ENCODE data around the gene LSM3.

The LSM3 gene

DNA sequence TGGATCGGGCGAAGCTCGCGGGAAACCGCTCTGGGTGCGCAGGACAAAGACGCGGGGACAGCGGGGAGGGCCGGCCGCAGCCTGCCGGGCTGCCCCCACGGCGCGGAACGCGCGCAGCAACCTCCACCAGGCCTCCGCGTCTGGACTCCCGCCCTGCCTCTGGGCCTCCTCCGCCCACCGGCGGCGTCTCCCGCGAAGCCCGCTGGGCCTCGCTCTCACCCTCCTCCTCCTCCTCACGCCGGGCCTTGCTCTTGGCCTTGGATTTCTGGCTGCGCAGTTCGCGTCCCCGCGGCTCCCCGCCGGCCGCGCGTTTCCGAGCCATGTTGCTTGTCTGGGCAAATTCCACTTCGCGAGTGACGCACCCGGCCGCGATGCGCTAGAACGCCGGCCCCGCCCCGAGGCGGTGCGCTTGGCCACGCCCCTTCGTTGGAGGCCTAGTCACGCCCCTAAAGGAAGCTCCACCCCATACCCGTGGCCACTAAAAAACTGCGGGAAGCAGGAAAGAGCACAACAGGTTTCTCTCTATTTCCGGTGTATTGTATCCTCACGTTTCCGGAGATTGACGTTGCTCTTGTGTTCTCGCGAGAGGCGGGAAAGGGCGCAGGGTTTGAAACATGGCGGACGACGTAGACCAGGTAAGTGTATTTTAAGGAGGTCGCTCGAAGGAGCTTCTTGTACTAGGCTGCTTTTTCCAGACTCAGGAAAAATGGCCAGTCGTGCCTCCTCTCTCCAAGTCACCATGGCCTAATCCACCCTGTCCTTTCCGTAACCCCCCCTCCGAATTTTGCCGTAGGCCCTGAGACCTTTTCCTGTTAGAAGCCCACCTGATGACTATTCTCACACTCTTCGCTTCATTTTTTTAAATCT, at the start of gene LSM3, which contains the start of gene XPC:
TSS of gene LSM3 (plus strand) at position 571 of the 867 bp plus-strand sequence. CDS start at position 615, 44 bp downstream.
TSS of gene XPC (minus strand) at position 355 of the 867 bp plus-strand sequence. CDS start at position 322, 33 bp downstream.
- peak; percentile 96 for DNase-seq (ENCODE audit: low read depth)

- no peak for DNase-seq (ENCODE audit: low read depth)
Observed at GRCh38 chr3:14129296-14129695, 49.3 kb upstream of the LSM3 start.

DNA sequence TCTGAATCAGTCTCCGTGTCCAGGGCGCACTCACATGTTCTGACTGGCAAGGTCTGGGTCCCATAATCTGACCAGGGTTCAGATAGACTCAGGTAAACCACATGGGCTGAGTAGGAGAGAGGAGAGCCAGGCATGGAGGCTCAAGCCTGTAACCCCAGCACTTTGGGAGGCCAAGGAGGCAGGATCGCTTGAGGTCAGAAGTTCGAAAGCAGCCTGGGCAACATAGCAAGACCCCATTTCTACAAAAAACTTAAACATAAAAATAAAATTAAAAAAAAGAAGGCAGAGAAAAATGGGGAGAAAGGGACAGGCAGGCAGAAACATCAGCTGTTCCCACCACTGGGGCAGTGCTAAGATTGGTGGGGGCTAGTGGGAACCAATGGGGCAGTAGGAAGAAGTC, 48.4 kb upstream of the LSM3 start:
- DNase-seq (ENCODE audit: low read depth): no peak

DNA sequence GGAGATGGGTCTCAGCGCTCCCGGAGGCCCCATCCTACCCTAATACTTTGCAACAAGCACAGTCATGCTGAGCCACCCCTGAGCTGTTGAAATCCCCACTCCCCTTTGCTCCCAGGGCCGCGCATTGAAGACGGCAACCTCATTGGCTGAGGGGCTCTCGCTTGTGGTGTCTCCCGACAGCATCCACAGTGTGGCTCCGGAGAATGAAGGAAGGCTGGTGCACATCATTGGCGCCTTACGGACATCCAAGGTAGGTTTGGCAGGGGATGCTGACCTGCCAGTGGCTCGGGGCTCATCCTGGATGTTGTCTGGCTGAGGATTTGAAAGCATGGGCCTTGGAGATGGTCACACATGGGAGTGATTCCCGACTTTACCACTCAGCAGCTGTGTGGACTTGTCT, 47.9 kb upstream of the LSM3 start:
- no peak for DNase-seq (ENCODE audit: low read depth)

DNA sequence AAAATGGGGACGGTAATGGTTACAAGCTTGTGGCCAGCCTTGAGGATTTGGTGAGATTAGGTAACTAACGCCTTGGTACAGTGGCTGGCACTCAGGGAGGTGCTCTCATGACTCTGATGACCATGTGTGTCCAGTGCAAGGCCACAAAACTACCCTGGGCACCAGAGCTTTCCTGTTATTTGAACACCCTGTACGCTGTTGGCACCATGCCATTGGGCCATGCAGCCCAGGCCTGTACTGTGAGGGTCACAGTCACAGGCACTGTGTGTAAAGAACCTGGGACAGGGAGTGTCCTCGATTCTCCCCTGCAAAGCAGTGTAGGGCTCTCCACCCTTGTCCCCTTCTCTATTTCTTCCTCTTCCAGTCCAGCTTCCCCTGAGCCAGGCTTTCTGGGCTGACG, 47.5 kb upstream of the LSM3 start:
- DNase-seq (ENCODE audit: low read depth): no peak

- no peak for DNase-seq (ENCODE audit: low read depth)
Observed at GRCh38 chr3:14132120-14132519, 46.5 kb upstream of the LSM3 start.

DNA sequence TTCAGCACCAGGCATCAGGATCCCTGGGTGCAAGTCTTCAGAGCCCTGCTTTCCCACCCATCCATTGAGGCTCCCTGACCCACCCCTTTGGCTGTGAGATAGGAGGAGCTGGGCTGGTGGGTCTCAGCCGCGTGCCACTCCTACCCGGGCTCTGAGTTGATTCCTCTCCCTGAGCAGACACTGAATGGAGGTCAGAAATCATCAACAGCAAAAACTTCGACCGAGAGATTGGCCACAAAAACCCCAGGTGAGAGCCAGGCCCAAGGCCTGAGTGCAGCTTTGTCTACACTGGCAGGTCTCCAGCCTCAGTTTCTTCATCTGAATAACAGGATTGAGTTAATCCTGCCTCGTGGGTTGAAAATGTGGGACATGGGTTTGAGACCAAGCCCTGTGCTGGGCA, 45.9 kb upstream of the LSM3 start:
- DNase-seq (ENCODE audit: low read depth): no peak

DNA sequence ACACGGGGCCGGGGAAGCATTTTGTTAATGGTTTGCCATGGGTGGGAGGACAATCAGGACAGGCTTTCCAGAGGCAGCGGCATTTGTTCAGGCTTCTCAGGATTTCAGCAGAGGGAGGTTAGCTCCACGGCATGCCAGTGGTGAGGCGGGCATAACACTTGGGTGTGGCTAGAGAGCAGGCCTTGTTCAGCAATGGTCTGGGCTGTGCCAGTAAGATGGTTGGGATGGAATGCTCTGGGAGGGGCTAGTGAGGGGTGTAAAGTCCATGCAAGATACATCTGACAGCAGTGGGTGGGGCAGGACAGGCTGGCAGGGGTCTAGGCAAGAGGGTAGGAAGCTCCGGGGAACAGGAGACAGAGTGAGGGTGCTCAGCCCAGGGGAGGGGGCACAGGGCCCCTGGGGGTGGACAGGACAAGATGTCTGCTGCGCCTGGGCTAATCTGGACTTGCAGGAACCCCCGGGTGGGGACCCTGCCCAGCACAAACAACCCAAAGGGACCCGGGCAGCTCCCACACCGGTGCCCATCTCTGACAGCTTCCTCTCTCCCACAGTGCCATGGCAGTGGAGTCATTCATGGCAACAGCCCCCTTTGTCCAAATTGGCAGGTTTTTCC, 45.3 kb upstream of the LSM3 start:
- DNase-seq (ENCODE audit: low read depth): no peak

- DNase-seq (ENCODE audit: low read depth): no peak
Observed at GRCh38 chr3:14133876-14134275, 44.7 kb upstream of the LSM3 start.

- no peak for DNase-seq (ENCODE audit: low read depth)
Observed at GRCh38 chr3:14134291-14134690, 44.3 kb upstream of the LSM3 start.

- DNase-seq (ENCODE audit: low read depth): no peak
Observed at GRCh38 chr3:14135581-14135980, 43.0 kb upstream of the LSM3 start.

- DNase-seq (ENCODE audit: low read depth): no peak
Observed at GRCh38 chr3:14137004-14137403, 41.6 kb upstream of the LSM3 start.

- DNase-seq (ENCODE audit: low read depth): no peak
Observed at GRCh38 chr3:14137445-14137844, 41.2 kb upstream of the LSM3 start.

DNA sequence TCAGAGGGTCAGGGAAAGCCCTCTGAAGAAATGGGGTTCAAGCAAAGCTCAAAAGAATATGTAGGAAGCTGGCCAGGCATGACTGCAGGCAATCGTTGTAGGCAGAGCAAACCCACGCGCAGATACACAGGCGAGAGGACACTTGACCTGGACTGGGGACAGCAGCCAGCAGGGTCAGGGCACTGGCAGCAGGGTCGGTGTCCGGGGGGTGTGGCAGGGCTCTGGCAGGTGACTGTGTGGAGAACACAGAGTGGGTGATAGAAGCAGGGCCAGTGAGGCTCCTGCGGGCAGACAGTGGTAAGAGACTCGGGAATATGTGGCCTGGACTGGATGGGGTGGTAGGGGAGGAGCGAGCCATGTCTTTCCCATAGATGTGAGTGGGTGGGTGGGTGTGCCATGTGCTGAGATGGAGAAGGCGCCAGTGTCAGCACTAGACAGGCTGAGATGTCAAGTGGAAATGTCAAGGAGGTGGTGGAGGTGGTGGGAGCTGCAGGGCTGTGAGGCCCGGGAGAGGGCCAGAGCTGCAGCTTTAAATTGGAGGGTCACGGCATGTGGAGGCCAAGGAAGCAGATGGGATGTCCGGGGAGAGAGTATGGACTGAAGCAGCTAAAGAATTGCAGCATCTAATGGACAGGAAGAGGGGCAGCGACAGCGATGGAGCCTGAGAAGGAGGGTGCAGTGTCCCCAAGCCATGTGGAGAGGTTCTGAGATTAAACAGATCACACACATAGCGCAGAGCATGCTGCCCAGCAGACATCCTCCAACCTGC, 40.3 kb upstream of the LSM3 start:
- no peak for DNase-seq (ENCODE audit: low read depth)

DNA sequence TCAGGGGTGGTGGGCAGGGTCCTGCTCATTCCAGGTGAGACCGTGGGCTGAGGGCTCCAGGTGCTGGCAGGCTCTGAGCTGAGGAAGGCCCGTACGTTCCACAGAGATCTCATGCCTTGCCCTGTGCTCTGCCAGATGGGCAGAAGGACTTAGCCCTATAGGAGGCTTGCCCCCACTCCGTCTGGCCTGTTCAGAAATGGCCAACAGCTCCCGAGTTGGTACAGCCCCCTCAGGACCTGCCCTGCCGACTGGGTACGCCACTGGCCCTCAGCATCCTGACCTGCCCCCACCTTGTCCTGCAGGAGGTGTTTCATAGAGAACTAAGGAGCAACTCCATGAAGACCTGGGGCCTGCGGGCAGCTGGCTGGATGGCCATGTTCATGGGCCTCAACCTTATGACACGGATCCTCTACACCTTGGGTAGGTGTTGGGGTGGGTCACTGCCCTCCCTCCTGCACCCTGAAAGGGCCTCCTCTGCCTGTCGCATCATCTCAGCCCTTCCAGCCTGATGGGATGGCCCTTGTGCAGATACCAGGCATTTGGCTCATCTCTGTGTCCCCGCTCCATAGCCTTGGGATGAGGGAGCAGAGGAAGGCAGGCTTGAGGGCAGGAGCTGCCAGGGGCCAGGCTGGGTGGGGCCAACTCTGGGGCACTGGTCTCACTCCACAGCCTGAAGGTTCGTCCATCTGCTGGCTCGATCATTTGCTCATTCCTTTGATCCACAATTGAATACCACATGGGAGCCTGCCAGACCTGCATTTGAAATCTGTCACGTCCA, 39.5 kb upstream of the LSM3 start:
- DNase-seq (ENCODE audit: low read depth): no peak

DNA sequence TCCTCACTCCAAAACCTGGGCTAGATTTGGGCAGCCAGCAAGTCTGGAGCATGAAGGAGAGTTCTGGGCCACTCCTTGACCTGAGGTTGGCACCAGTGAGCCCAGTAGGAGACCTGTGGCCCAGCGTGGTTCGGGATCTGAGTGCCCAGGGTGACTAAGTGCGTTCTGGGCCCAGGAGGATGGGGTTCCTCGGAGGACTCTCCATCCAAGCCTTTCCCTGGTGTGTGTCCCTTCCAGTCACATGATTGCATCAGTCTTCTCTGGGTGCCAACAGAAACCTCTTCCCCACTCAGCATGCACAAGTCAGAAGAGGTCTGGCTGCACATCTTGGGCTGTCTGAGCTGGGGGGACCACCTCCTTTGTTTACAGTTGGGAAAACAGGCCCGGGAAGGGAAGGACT, 38.8 kb upstream of the LSM3 start:
- DNase-seq (ENCODE audit: low read depth): no peak

- DNase-seq (ENCODE audit: low read depth): no peak
Observed at GRCh38 chr3:14140668-14141067, 37.9 kb upstream of the LSM3 start.

GRCh38 chr3:14141144-14141543, 37.5 kb upstream of the LSM3 start:
- no peak for DNase-seq (ENCODE audit: low read depth)

DNA sequence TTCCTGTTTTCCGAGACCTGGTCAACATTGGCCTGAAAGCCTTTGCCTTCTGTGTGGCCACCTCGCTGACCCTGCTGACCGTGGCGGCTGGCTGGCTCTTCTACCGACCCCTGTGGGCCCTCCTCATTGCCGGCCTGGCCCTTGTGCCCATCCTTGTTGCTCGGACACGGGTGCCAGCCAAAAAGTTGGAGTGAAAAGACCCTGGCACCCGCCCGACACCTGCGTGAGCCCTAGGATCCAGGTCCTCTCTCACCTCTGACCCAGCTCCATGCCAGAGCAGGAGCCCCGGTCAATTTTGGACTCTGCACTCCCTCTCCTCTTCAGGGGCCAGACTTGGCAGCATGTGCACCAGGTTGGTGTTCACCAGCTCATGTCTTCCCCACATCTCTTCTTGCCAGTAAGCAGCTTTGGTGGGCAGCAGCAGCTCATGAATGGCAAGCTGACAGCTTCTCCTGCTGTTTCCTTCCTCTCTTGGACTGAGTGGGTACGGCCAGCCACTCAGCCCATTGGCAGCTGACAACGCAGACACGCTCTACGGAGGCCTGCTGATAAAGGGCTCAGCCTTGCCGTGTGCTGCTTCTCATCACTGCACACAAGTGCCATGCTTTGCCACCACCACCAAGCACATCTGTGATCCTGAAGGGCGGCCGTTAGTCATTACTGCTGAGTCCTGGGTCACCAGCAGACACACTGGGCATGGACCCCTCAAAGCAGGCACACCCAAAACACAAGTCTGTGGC, 36.8 kb upstream of the LSM3 start:
- DNase-seq (ENCODE audit: low read depth): no peak

DNA sequence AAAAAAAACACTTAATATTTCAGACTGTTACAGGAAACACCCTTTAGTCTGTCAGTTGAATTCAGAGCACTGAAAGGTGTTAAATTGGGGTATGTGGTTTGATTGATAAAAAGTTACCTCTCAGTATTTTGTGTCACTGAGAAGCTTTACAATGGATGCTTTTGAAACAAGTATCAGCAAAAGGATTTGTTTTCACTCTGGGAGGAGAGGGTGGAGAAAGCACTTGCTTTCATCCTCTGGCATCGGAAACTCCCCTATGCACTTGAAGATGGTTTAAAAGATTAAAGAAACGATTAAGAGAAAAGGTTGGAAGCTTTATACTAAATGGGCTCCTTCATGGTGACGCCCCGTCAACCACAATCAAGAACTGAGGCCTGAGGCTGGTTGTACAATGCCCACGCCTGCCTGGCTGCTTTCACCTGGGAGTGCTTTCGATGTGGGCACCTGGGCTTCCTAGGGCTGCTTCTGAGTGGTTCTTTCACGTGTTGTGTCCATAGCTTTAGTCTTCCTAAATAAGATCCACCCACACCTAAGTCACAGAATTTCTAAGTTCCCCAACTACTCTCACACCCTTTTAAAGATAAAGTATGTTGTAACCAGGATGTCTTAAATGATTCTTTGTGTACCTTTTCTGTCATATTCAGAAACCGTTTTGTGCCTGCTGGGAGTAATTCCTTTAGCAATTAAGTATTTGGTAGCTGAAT, 35.9 kb upstream of the LSM3 start:
- DNase-seq (ENCODE audit: low read depth): no peak

Data from stimulated activated CD8-positive, alpha-beta memory T cell treated with anti-CD3 and anti-CD28 coated beads, Interleukin-15, amount 100 ng/mL, for 24 hours (primary cell).